Measurements from ENCODE around the gene CACNA2D3. TPM values are rescaled to one million over a fixed set of nuclear protein-coding genes. Genes with fewer than 3 reads are reported as not detected.

The CACNA2D3 gene
- total and polyA plus RNA-seq, 7 experiments from 2014 or later, result 0.27 to 4.1 TPM; not detected in 5

- no peak overlapping the region for H3K27ac ChIP-seq (ENCODE audit: low read depth, low read length)
- Mint-ChIP-seq H3K4me1 (no peaks in the 10 kb centered on the region), H3K36me3 (no peaks in the 10 kb centered on the region), H3K9me3 (peaks cover 0 to 12% (median 6%) of the 10 kb centered on the region in 11 donors), H3K27me3 (peaks cover 0 to 5% (median 0%) of the 10 kb centered on the region in 5 donors), H3K27ac (peak overlapping the region in 1 of 9 donors; percentile 37), H3K4me3 (no peak overlapping the region)
- no peak overlapping the region for H3K4me3 ChIP-seq (ENCODE audit: low read length)
- H3K9me3 ChIP-seq (ENCODE audit: control insufficient read depth in 2 of 3, low read length in 3 of 3), result no peaks in the 10 kb centered on the region
- no peaks in the 10 kb centered on the region for H3K36me3 ChIP-seq (ENCODE audit: control insufficient read depth in 2 of 3, insufficient read depth in 3 of 3, low read length in 3 of 3)
- no peaks in the 10 kb centered on the region for H3K4me1 ChIP-seq (ENCODE audit: control insufficient read depth in 2 of 2, insufficient read depth in 2 of 2, low read length in 2 of 2)
- DNase-seq (no peak), ATAC-seq (no peak)
- intact Hi-C loops (cut with micrococcal nuclease), result no loop called here
- H3K27me3 ChIP-seq (ENCODE audit: control insufficient read depth in 2 of 2, insufficient read depth in 2 of 2, low read length in 2 of 2), result no peaks in the 10 kb centered on the region
- CTCF ChIA-PET, result no interaction called here
- POLR2A ChIA-PET, result no interaction called here
These were observed 938.8 kb downstream of the CACNA2D3 start for GRCh38 chr3:55060896-55061719.

DNA sequence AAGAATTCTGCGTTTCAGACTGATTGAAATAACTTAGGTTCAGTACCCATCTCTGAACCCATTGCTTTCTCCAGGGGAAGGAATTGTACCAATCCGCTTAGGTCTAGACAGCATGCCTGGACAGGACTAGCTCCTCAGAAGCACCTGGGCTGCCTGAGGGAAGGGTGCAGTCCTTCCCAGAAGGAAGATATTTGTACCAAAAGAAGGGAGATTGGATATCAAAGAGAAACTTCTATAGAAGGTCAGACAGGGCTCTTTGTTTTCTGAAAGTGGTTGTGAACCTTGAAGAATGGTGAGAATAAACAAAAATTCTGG is 939.3 kb downstream of the CACNA2D3 start:
- CTCF ChIA-PET, result no interaction called here
- H3K27me3 ChIP-seq (ENCODE audit: control insufficient read depth in 2 of 2, insufficient read depth in 2 of 2, low read length in 2 of 2), result no peaks in the 10 kb centered on the region

DNA sequence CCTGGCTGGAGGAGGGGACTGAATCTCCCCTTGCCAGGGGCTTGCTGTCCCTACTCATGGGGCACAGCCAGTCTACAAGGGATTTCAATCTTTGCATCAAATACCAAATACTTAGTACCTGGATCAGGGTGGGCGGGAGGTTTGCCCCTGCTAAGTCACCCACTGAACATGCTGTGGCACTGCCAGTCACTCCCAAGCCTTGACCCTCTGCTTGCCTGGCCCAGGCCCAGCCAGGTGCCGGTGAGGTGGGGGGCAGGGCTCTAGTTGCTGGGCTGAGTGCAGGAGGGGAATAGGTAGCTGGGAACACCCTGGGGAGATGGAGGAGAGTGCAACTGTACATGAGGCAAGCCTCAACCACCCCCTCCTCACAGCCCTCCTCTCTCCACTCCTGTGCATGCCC is 941.8 kb downstream of the CACNA2D3 start:
- Histone ChIP-seq H3K27me3 (ENCODE audit: control insufficient read depth in 2 of 2, insufficient read depth in 2 of 2, low read length in 2 of 2) (no peaks in the 10 kb centered on the region), H3K4me1 (ENCODE audit: control insufficient read depth in 2 of 2, insufficient read depth in 2 of 2, low read length in 2 of 2) (no peaks in the 10 kb centered on the region), H3K9me3 (ENCODE audit: control insufficient read depth in 2 of 3, low read length in 3 of 3) (no peaks in the 10 kb centered on the region), H3K36me3 (ENCODE audit: control insufficient read depth in 2 of 3, insufficient read depth in 3 of 3, low read length in 3 of 3) (no peaks in the 10 kb centered on the region), H3K27ac (ENCODE audit: low read depth, low read length) (no peak overlapping the region), H3K4me3 (ENCODE audit: low read length) (no peak overlapping the region)
- no peaks in the 10 kb centered on the region for H3K4me1 Mint-ChIP-seq
- intact Hi-C loops (cut with micrococcal nuclease), result no loop called here
- ChIA-PET CTCF (no interaction called here), POLR2A (no interaction called here)
- H3K27ac Mint-ChIP-seq, result no peak overlapping the region
- H3K27me3 Mint-ChIP-seq, result no peaks in the 10 kb centered on the region
- ATAC-seq (peak; percentile 8), DNase-seq (no peak)
- peaks cover 0 to 10% (median 3%) of the 10 kb centered on the region in 11 donors for H3K9me3 Mint-ChIP-seq
- H3K36me3 Mint-ChIP-seq, result no peaks in the 10 kb centered on the region
- H3K4me3 Mint-ChIP-seq, result no peak overlapping the region

More for the DNA sequence above, 939.3 kb downstream of the CACNA2D3 start:
- ATAC-seq (no peak), DNase-seq (no peak)
- peaks cover 0 to 8% (median 5%) of the 10 kb centered on the region in 11 donors for H3K9me3 Mint-ChIP-seq
- Histone ChIP-seq H3K4me3 (ENCODE audit: low read length) (no peak overlapping the region), H3K36me3 (ENCODE audit: control insufficient read depth in 2 of 3, insufficient read depth in 3 of 3, low read length in 3 of 3) (no peaks in the 10 kb centered on the region), H3K9me3 (ENCODE audit: control insufficient read depth in 2 of 3, low read length in 3 of 3) (no peaks in the 10 kb centered on the region), H3K27ac (ENCODE audit: low read depth, low read length) (no peak overlapping the region), H3K4me1 (ENCODE audit: control insufficient read depth in 2 of 2, insufficient read depth in 2 of 2, low read length in 2 of 2) (no peaks in the 10 kb centered on the region)
- peaks cover 0 to 1% (median 0%) of the 10 kb centered on the region in 5 donors for H3K27me3 Mint-ChIP-seq
- H3K4me3 Mint-ChIP-seq, result no peak overlapping the region
- H3K36me3 Mint-ChIP-seq, result no peaks in the 10 kb centered on the region
- POLR2A ChIA-PET, result no interaction called here
- no peaks in the 10 kb centered on the region for H3K4me1 Mint-ChIP-seq
- intact Hi-C loops (cut with micrococcal nuclease), result no loop called here
- H3K27ac Mint-ChIP-seq, result no peak overlapping the region

- H3K4me3 Mint-ChIP-seq, result no peak overlapping the region
- DNase-seq (no peak), ATAC-seq (no peak)
- Histone ChIP-seq H3K27ac (ENCODE audit: low read depth, low read length) (no peak overlapping the region), H3K36me3 (ENCODE audit: control insufficient read depth in 2 of 3, insufficient read depth in 3 of 3, low read length in 3 of 3) (no peaks in the 10 kb centered on the region), H3K4me1 (ENCODE audit: control insufficient read depth in 2 of 2, insufficient read depth in 2 of 2, low read length in 2 of 2) (no peaks in the 10 kb centered on the region), H3K4me3 (ENCODE audit: low read length) (no peak overlapping the region), H3K27me3 (ENCODE audit: control insufficient read depth in 2 of 2, insufficient read depth in 2 of 2, low read length in 2 of 2) (no peaks in the 10 kb centered on the region), H3K9me3 (ENCODE audit: control insufficient read depth in 2 of 3, low read length in 3 of 3) (no peaks in the 10 kb centered on the region)
- peaks cover 0 to 7% (median 1%) of the 10 kb centered on the region in 11 donors for H3K9me3 Mint-ChIP-seq
- no peaks in the 10 kb centered on the region for H3K27me3 Mint-ChIP-seq
- no peak overlapping the region for H3K27ac Mint-ChIP-seq
- H3K4me1 Mint-ChIP-seq, result no peaks in the 10 kb centered on the region
- CTCF ChIA-PET, result no interaction called here
- POLR2A ChIA-PET, result no interaction called here
- intact Hi-C loops (cut with micrococcal nuclease), result no loop called here
- H3K36me3 Mint-ChIP-seq, result no peaks in the 10 kb centered on the region
These were observed 943.0 kb downstream of the CACNA2D3 start for GRCh38 chr3:55065331-55065730.

- Histone ChIP-seq H3K27ac (ENCODE audit: low read depth, low read length) (no peak overlapping the region), H3K27me3 (ENCODE audit: control insufficient read depth in 2 of 2, insufficient read depth in 2 of 2, low read length in 2 of 2) (no peaks in the 10 kb centered on the region), H3K36me3 (ENCODE audit: control insufficient read depth in 2 of 3, insufficient read depth in 3 of 3, low read length in 3 of 3) (no peaks in the 10 kb centered on the region), H3K9me3 (ENCODE audit: control insufficient read depth in 2 of 3, low read length in 3 of 3) (no peaks in the 10 kb centered on the region), H3K4me3 (ENCODE audit: low read length) (no peak overlapping the region), H3K4me1 (ENCODE audit: control insufficient read depth in 2 of 2, insufficient read depth in 2 of 2, low read length in 2 of 2) (no peaks in the 10 kb centered on the region)
- peaks cover 0 to 6% (median 1%) of the 10 kb centered on the region in 11 donors for H3K9me3 Mint-ChIP-seq
- no peaks in the 10 kb centered on the region for H3K36me3 Mint-ChIP-seq
- no peak overlapping the region for H3K27ac Mint-ChIP-seq
- ChIA-PET POLR2A (no interaction called here), CTCF (no interaction called here)
- intact Hi-C loops (cut with micrococcal nuclease), result no loop called here
- no peaks in the 10 kb centered on the region for H3K4me1 Mint-ChIP-seq
- no peak overlapping the region for H3K4me3 Mint-ChIP-seq
- DNase-seq, result no peak
- ATAC-seq, result no peak
- no peaks in the 10 kb centered on the region for H3K27me3 Mint-ChIP-seq
These were observed 944.2 kb downstream of the CACNA2D3 start for GRCh38 chr3:55066551-55067047.

GRCh38 chr3:55069950-55070349 is 947.6 kb downstream of the CACNA2D3 start:
- no peaks in the 10 kb centered on the region for H3K27me3 Mint-ChIP-seq
- ATAC-seq (no peak), DNase-seq (no peak)
- H3K4me1 Mint-ChIP-seq, result no peaks in the 10 kb centered on the region
- no peak overlapping the region for H3K4me3 Mint-ChIP-seq
- no peak overlapping the region for H3K27ac Mint-ChIP-seq
- Histone ChIP-seq H3K4me1 (ENCODE audit: control insufficient read depth in 2 of 2, insufficient read depth in 2 of 2, low read length in 2 of 2) (no peaks in the 10 kb centered on the region), H3K27ac (ENCODE audit: low read depth, low read length) (no peak overlapping the region), H3K27me3 (ENCODE audit: control insufficient read depth in 2 of 2, insufficient read depth in 2 of 2, low read length in 2 of 2) (no peaks in the 10 kb centered on the region), H3K9me3 (ENCODE audit: control insufficient read depth in 2 of 3, low read length in 3 of 3) (no peaks in the 10 kb centered on the region), H3K4me3 (ENCODE audit: low read length) (no peak overlapping the region), H3K36me3 (ENCODE audit: control insufficient read depth in 2 of 3, insufficient read depth in 3 of 3, low read length in 3 of 3) (no peaks in the 10 kb centered on the region)
- ChIA-PET POLR2A (no interaction called here), CTCF (no interaction called here)
- peaks cover 0 to 10% (median 3%) of the 10 kb centered on the region in 11 donors for H3K9me3 Mint-ChIP-seq
- no peaks in the 10 kb centered on the region for H3K36me3 Mint-ChIP-seq
- intact Hi-C loops (cut with micrococcal nuclease), result no loop called here

DNA sequence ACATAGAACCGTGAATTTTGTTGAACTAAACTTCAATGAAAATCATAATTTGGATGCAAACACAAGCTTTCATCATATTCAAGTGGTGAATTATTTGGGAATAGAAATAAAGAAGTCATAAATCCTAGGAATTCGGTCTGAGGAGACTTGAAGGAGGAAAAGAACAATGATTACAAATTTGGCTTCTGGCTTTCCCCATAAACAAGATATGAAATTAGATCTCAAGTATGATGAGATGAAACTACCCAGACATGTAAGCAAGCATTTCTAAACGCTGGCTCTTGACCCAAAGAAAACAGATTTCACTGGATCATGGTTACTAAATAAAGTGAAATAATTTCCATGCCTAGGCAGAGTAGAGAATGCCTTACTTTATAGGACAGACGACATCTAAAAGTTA is 952.4 kb downstream of the CACNA2D3 start:
- Histone ChIP-seq H3K36me3 (ENCODE audit: control insufficient read depth in 2 of 3, insufficient read depth in 3 of 3, low read length in 3 of 3) (no peaks in the 10 kb centered on the region), H3K4me1 (ENCODE audit: control insufficient read depth in 2 of 2, insufficient read depth in 2 of 2, low read length in 2 of 2) (no peaks in the 10 kb centered on the region), H3K27me3 (ENCODE audit: control insufficient read depth in 2 of 2, insufficient read depth in 2 of 2, low read length in 2 of 2) (no peaks in the 10 kb centered on the region), H3K9me3 (ENCODE audit: control insufficient read depth in 2 of 3, low read length in 3 of 3) (no peaks in the 10 kb centered on the region), H3K4me3 (ENCODE audit: low read length) (no peak overlapping the region), H3K27ac (ENCODE audit: low read depth, low read length) (no peak overlapping the region)
- Mint-ChIP-seq H3K4me1 (peaks cover 0 to 2% (median 0%) of the 10 kb centered on the region in 7 donors), H3K27ac (no peak overlapping the region), H3K27me3 (peaks cover 0 to 5% (median 4%) of the 10 kb centered on the region in 5 donors), H3K36me3 (no peaks in the 10 kb centered on the region), H3K9me3 (peaks cover 0 to 18% (median 3%) of the 10 kb centered on the region in 11 donors), H3K4me3 (no peak overlapping the region)
- intact Hi-C loops (cut with micrococcal nuclease), result no loop called here
- POLR2A ChIA-PET, result no interaction called here
- ATAC-seq (no peak), DNase-seq (no peak)
- CTCF ChIA-PET, result no interaction called here
